Astrocyte (in vitro differentiated cells and primary cell): ENCODE results near the gene MARS2. TPM values are rescaled to one million over a fixed set of nuclear protein-coding genes. Genes with fewer than 3 reads are reported as not detected.

ENCODE experiments used
- DNase-seq: peaks from one replicate; pipeline ENCODE4 v3.0.0-alpha.2; 2010; ENCODE audit warnings: low read depth
- FAIRE-seq: peaks from 2 replicates; lab custom pipeline; 2011; peaks lifted over from hg19 to GRCh38; lab: Jason Lieb, UNC
- H2AFZ ChIP-seq: 2 replicates; pipeline ENCODE4 v1.6.0; 2012; ENCODE audit warnings: low read depth, low read length, inconsistent platforms
- H3K27ac ChIP-seq: 2 replicates; pipeline ENCODE4 v1.5.1; 2011; ENCODE audit warnings: low read depth, low read length, inconsistent platforms
- H3K27me3 ChIP-seq: 2 replicates; pipeline ENCODE4 v1.6.0; 2011; ENCODE audit warnings: low read length, inconsistent platforms; ENCODE audit not compliant: insufficient read depth
- H3K36me3 ChIP-seq: 2 replicates; pipeline ENCODE4 v1.5.1; 2011; ENCODE audit warnings: low read length, inconsistent platforms; ENCODE audit not compliant: insufficient read depth
- H3K4me1 ChIP-seq: 2 replicates; pipeline ENCODE4 v1.5.1; 2011; ENCODE audit warnings: low read length, inconsistent platforms; ENCODE audit not compliant: insufficient read depth
- H3K4me2 ChIP-seq: 2 replicates; pipeline ENCODE4 v1.6.0; 2012; ENCODE audit warnings: low read length, inconsistent platforms
- H3K4me3 ChIP-seq: 2 replicates; pipeline ENCODE4 v1.5.1; 2011; ENCODE audit warnings: low read depth, mild to moderate bottlenecking, low read length, inconsistent platforms; ENCODE audit not compliant: insufficient read depth
- H3K79me2 ChIP-seq: 2 replicates; pipeline ENCODE4 v1.6.0; 2012; ENCODE audit warnings: mild to moderate bottlenecking, low read length, inconsistent platforms; ENCODE audit not compliant: insufficient read depth
- H3K9ac ChIP-seq: 2 replicates; pipeline ENCODE4 v1.6.0; 2012; ENCODE audit warnings: mild to moderate bottlenecking, low read length, inconsistent platforms
- H3K9me3 ChIP-seq: 2 replicates; pipeline ENCODE4 v1.5.1; 2012; ENCODE audit warnings: low read depth, mild to moderate bottlenecking, low read length, inconsistent platforms; ENCODE audit not compliant: insufficient read depth
- H4K20me1 ChIP-seq: 2 replicates; pipeline ENCODE4 v1.6.0; 2012; ENCODE audit warnings: low read length, inconsistent platforms; ENCODE audit not compliant: insufficient read depth
- H3K27ac Mint-ChIP-seq: one replicate; pipeline ENCODE4 v1.8.0; 2021; ENCODE audit warnings: mild to moderate bottlenecking, mixed read lengths; ENCODE audit not compliant: unreplicated experiment
- H3K27me3 Mint-ChIP-seq: one replicate; pipeline ENCODE4 v1.8.0; 2021; ENCODE audit warnings: low read depth, mixed read lengths; ENCODE audit not compliant: unreplicated experiment
- H3K36me3 Mint-ChIP-seq: one replicate; pipeline ENCODE4 v1.8.0; 2021; ENCODE audit warnings: low read depth, mixed read lengths; ENCODE audit not compliant: unreplicated experiment
- H3K4me1 Mint-ChIP-seq: one replicate; pipeline ENCODE4 v1.8.0; 2021; ENCODE audit warnings: low read depth, mixed read lengths; ENCODE audit not compliant: unreplicated experiment
- H3K4me3 Mint-ChIP-seq: one replicate; pipeline ENCODE4 v1.8.0; 2021; ENCODE audit warnings: mild to moderate bottlenecking, moderate library complexity, mixed read lengths; ENCODE audit not compliant: unreplicated experiment
- H3K9me3 Mint-ChIP-seq: one replicate; pipeline ENCODE4 v1.8.0; 2021; ENCODE audit warnings: mild to moderate bottlenecking, mixed read lengths; ENCODE audit not compliant: unreplicated experiment
- CTCF ChIP-seq: IDR thresholded peaks from 2 replicates; pipeline ENCODE4 v1.5.1; 2011; ENCODE audit warnings: low read depth, mild to moderate bottlenecking, inconsistent platforms, low read length, moderate library complexity; ENCODE audit not compliant: insufficient read depth
- EZH2 ChIP-seq: IDR thresholded peaks from 2 replicates; pipeline ENCODE4 v1.6.1; 2012; ENCODE audit warnings: mild to moderate bottlenecking, low read length, inconsistent platforms; ENCODE audit not compliant: insufficient read depth
- total RNA-seq: library from RNA; stranded (reverse); gene quantifications from 2 replicates; pipeline ENCODE4 v1.2.1, GENCODE V29; 2021

MARS2 gene
- total RNA-seq, 1 donor from 2014 or later, result 8.2 TPM

GRCh38 chr2:197740200-197740599 is 35.0 kb downstream of the MARS2 start:
- Mint-ChIP-seq H3K4me3 (no peak overlapping the region), H3K9me3 (no peaks in the 10 kb centered on the region), H3K36me3 (no peaks in the 10 kb centered on the region), H3K27ac (no peak overlapping the region), H3K27me3 (no peaks in the 10 kb centered on the region), H3K4me1 (no peaks in the 10 kb centered on the region)
- Histone ChIP-seq H3K36me3 (no peaks in the 10 kb centered on the region), H3K4me2 (no peak overlapping the region), H3K27ac (no peak overlapping the region), H3K4me3 (no peak overlapping the region), H3K79me2 (no peaks in the 10 kb centered on the region), H2AFZ (no peak overlapping the region), H4K20me1 (no peaks in the 10 kb centered on the region), H3K4me1 (no peaks in the 10 kb centered on the region), H3K9ac (no peak overlapping the region), H3K27me3 (no peaks in the 10 kb centered on the region), H3K9me3 (no peaks in the 10 kb centered on the region)
- DNase-seq (no peak), FAIRE-seq (no peak)
- TF ChIP-seq EZH2 (no peak), CTCF (no peak)

Other genes with a start within 250 kb of the MARS2 start
- gene HSPD1, start 205.5 kb upstream of the MARS2 start, total RNA-seq, result 292 and 329 TPM in 2 replicates
- gene HSPE1, start 205.0 kb upstream of the MARS2 start, total RNA-seq, result 114 and 139 TPM in 2 replicates
- 30.4 and 31.0 TPM in 2 replicates for gene MOB4, start 189.3 kb upstream of the MARS2 start, total RNA-seq
- gene RFTN2, start 29.8 kb upstream of the MARS2 start, total RNA-seq, result 7.1 and 8.1 TPM in 2 replicates
- gene BOLL, start 80.0 kb downstream of the MARS2 start, total RNA-seq, result not detected in 2 replicates
- gene PLCL1, start 99.2 kb downstream of the MARS2 start, total RNA-seq, result 0.84 and 1.6 TPM in 2 replicates